IPS DF 6.9 (cell line): ENCODE data around the gene MGARP.

Experiments
- DNase-seq: peaks from one replicate; pipeline ENCODE4 v3.0.0-alpha.2; 2013; ENCODE audit warnings: low read depth, low spot score
- H3K27ac ChIP-seq: one replicate; pipeline ENCODE4 v1.5.1; 2013; ENCODE audit warnings: low read length, control low read depth
- H3K27me3 ChIP-seq: 2 replicates; pipeline ENCODE4 v1.6.1; 2013; ENCODE audit warnings: mild to moderate bottlenecking, low read length; ENCODE audit not compliant: control insufficient read depth, insufficient read depth
- H3K36me3 ChIP-seq: 2 replicates; pipeline ENCODE4 v1.6.1; 2013; ENCODE audit warnings: low read length; ENCODE audit not compliant: control insufficient read depth, insufficient read depth
- H3K4me1 ChIP-seq: 2 replicates; pipeline ENCODE4 v1.6.1; 2013; ENCODE audit warnings: low read length; ENCODE audit not compliant: control insufficient read depth, insufficient read depth
- H3K4me3 ChIP-seq: 2 replicates; pipeline ENCODE4 v1.5.1; 2013; ENCODE audit warnings: mild to moderate bottlenecking, low read length
- H3K9me3 ChIP-seq: 2 replicates; pipeline ENCODE4 v1.6.1; 2013; ENCODE audit warnings: low read length, inconsistent platforms; ENCODE audit not compliant: control insufficient read depth, insufficient read depth
- WGBS: extraction: QIAGEN DNeasy Blood & Tissue Kit; methylation state at CpG from one replicate; pipeline ENCODE4 v1.1.7; 2013; ENCODE audit warnings: mixed read lengths, missing lambda C conversion rate; ENCODE audit not compliant: insufficient read length, insufficient coverage; 5-methylcytosine and 5-hydroxymethylcytosine counted together

MGARP gene

DNA sequence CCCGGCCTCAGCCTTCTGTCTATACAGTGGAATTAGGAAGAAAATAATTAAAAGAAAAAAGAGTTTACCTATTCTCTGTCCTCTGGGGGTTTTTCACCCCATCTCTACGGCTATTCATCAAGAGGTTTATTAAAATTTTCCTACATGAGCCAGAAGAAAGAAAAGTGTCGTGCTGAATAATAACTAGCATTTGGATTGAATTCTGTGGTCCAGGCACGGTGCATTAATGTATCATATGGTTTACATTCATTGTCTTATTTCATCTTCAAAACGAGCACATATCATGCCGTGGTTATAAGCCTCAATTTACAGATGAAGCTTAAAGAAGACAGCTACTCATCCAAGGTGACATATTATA, 15.9 kb upstream of the MGARP start:
- Histone ChIP-seq H3K27me3 (no peaks in the 10 kb centered on the region), H3K4me3 (no peak overlapping the region), H3K9me3 (no peaks in the 10 kb centered on the region), H3K4me1 (no peaks in the 10 kb centered on the region), H3K27ac (no peak overlapping the region), H3K36me3 (no peaks in the 10 kb centered on the region)
- WGBS: no CpG with 5 or more reads among the region's 6 CpGs
- no peak for DNase-seq

DNA sequence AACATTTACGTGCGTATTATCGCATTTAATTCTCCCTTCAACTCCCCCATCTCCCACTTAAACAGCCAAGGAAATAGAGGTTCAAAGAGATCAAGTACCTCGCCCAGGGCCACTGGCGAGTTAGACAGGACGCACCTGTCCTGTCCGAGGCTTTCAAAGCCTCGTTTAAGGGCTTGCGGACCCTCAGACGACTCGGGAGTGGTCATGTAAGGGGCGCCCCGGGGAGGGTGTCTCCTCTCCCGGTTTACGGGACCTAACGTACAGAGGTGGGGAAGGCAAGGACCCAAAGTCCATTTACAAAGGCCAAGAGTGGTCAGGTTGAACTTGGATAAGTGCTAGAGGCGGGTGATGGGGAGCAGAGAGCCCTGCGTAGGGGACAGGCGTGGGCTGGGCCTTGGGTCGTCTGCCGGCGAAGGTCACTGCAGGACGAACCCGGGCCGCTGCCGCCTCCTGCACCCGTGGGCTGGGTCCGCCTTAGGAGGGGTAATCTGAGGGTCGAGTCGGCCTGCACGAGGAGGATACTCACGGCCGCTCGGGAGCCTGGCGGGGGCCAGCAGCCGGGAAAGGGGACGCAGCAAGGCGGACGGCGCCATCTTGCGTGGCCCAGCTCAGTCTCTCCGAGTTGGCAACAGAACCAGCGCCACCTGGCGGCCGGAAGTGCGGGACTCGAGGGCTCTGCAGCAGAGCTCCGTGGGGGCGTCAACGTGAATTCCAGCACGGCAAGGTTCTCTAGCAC, 15.3 kb upstream of the MGARP start:
- Histone ChIP-seq H3K4me1 (no peaks in the 10 kb centered on the region), H3K27ac (no peak overlapping the region), H3K27me3 (no peaks in the 10 kb centered on the region), H3K4me3 (peak overlapping the region; percentile 92), H3K9me3 (no peaks in the 10 kb centered on the region), H3K36me3 (no peaks in the 10 kb centered on the region)
- WGBS: no CpG with 5 or more reads among the region's 51 CpGs
- peak; percentile 91 for DNase-seq

DNA sequence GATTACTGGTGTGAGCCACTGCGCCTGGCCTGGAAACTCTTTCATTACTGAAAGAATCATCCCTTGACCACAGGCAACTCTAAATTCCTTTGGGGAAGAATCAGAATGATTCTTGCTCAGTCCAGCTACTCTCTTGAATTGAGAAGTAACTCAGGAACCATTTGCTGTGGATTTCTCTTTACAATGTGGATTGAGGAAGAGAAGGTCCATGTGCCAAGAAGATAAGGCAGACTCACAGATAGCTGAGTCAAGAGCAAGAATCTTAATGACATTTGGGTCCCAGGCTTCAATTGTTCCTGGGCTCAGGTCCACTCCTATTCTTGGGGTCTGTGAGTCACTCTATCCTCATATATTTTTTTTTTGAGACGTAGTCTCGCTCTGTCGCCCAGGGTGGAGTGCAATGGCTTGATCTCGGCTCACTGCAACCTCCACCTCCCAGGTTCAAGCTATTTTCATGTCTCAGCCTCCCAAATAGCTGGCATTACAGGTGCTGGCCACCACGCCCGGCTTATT, 6.2 kb upstream of the MGARP start:
- Histone ChIP-seq H3K9me3 (no peaks in the 10 kb centered on the region), H3K27me3 (no peaks in the 10 kb centered on the region), H3K36me3 (no peaks in the 10 kb centered on the region), H3K27ac (no peak overlapping the region), H3K4me3 (no peak overlapping the region), H3K4me1 (no peaks in the 10 kb centered on the region)
- WGBS: no CpG with 5 or more reads among the region's 7 CpGs
- DNase-seq: no peak

DNA sequence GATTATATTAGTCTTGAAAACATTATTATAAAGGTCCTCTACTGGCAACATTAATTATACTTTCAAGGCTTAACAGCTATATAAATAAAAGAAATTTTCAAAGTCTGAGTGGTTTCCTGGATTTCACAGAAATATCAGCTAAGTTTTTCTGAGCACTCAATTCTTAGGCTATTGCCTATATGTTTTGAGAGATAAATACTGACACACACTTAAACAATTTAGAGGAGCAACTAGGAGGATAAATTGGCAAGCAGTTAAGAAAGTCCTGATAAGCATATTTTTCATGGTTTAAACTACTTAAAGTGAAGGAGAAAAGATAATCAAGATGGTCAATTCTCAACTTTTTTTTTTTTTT, 2.7 kb upstream of the MGARP start:
- peaks cover 14% of the 10 kb centered on the region for H3K27me3 ChIP-seq
- H3K4me1 ChIP-seq: no peaks in the 10 kb centered on the region
- H3K27ac ChIP-seq: no peak overlapping the region
- no peaks in the 10 kb centered on the region for H3K9me3 ChIP-seq
- H3K36me3 ChIP-seq: no peaks in the 10 kb centered on the region
- no peak overlapping the region for H3K4me3 ChIP-seq
- no peak for DNase-seq

DNA sequence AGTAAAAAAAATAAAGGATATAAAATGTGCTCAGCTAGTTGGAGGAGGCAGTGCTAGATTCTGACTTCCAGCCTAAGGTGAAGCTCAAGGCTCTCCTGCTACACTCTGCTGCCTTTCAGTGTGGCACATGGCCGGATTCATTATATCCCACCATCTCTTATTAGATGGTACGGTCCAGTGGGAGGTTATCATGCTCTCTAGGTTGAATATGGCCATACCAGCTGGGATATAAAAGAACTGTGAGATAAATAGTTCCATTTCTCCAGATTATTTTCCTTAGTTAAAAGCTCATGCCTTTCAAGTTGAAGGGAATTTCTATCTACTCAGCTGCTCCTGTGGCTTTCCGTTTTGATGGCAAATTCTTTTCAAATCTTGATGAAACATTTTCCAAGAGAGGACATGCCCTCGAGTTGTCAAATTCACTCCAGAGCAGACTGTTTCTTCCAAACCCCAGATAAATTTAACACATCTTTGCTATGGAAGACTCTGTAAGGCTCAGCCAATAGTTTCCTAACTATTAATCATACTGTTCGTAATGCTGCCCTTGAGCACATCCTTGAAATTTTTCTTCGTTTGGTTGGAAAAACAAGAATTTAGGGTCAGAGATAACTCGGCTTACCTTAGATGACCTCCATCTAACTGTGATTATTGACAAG, 2.2 kb upstream of the MGARP start:
- H3K4me1 ChIP-seq: no peaks in the 10 kb centered on the region
- DNase-seq: no peak
- no peaks in the 10 kb centered on the region for H3K36me3 ChIP-seq
- WGBS: no CpG with 5 or more reads among the region's 7 CpGs
- peaks cover 14% of the 10 kb centered on the region for H3K27me3 ChIP-seq
- no peak overlapping the region for H3K27ac ChIP-seq
- no peak overlapping the region for H3K4me3 ChIP-seq
- H3K9me3 ChIP-seq: no peaks in the 10 kb centered on the region

DNA sequence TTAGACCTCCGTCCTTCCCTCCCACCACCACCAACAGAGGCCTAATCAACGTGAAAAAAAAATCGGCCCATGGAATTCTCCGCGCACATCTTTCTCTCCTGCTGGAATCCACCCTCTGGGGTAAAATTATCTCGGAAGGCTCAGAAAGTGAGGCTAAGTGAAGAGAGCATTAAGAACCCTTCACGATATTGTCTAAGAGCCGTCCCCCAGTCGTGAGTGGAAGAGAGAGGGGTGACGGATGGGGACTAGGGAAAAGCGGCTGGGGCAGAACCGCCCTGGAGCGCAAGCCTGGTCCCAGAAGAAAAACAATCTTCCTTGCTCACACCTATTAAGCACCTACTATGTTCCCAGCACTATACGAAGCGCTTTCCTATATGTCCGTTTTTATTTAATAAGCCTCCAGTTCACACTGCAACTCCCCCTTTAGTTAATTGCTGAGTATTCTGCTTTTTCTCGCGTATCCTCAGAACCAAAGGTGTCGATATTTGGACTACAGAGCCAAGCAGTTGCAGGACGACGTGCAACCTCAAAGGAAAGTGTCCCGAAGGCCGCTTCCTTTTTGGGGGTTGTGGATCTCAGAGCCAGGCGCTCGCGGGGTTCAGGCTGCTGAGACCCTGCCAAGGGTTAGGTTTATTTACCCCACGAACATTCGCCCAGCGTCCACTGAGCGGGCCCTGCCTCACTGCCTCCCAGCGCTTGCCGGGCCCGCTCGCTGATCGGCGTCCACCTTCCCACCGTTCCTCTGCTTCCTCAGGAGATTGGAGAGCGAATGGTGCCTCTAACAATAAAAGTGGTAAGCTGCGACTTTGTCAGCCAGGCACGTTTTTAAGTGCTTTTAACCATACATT, 889 bp downstream of the MGARP start:
- Histone ChIP-seq H3K27ac (no peak overlapping the region), H3K27me3 (peaks cover 14% of the 10 kb centered on the region), H3K36me3 (no peaks in the 10 kb centered on the region), H3K4me1 (no peaks in the 10 kb centered on the region), H3K4me3 (peak overlapping the region; percentile 40; the same call in 1 of the 2 replicates), H3K9me3 (no peaks in the 10 kb centered on the region)
- no peak for DNase-seq
- no CpG with 5 or more reads among the region's 40 CpGs for WGBS

DNA sequence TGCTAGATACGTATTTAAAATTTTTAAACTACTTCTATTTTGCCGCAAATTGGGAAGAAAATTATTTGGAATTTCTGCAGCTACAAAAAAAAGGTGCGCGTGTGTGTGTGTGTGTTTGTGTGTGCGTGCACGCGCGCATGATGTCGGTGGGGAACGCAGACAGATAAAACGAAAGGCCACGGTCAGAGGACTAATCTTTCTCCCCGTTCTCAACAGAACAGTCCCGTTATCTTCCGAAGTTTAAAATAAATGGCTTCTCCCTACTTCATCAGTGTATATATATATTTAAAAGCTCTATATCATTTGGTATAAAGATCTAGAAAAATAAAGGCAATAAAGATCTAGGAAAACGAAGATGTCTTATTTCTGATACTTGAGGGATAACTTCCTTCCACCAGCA, 1.5 kb downstream of the MGARP start:
- Histone ChIP-seq H3K27me3 (peaks cover 14% of the 10 kb centered on the region), H3K4me1 (no peaks in the 10 kb centered on the region), H3K9me3 (no peaks in the 10 kb centered on the region), H3K36me3 (no peaks in the 10 kb centered on the region), H3K27ac (no peak overlapping the region), H3K4me3 (no peak overlapping the region)
- WGBS: no CpG with 5 or more reads among the region's 16 CpGs
- DNase-seq: no peak

DNA sequence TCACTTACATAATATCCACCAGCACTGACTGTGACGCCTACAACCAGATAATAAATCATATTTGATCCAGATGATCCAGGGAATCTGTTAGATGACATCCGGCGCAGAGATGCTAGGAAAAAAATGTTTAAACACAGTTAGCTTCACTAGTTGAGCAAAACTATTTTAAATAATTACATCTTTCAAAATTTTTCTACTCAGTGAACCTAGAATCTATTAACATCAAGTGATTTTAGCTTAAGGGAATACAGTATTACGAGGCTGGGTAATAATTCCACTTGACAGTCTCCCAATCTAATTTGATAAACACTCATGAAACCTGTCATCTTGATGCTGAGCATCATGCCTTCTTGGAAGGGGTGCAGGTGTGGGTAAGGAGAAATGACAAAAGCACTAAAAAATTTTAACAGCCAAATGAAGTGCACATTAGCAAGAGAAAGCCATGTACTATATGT, 4.7 kb downstream of the MGARP start:
- Histone ChIP-seq H3K27ac (no peak overlapping the region), H3K4me1 (no peaks in the 10 kb centered on the region), H3K27me3 (peaks cover 14% of the 10 kb centered on the region), H3K9me3 (no peaks in the 10 kb centered on the region), H3K36me3 (no peaks in the 10 kb centered on the region), H3K4me3 (no peak overlapping the region)
- no peak for DNase-seq
- no CpG with 5 or more reads among the region's 4 CpGs for WGBS

DNA sequence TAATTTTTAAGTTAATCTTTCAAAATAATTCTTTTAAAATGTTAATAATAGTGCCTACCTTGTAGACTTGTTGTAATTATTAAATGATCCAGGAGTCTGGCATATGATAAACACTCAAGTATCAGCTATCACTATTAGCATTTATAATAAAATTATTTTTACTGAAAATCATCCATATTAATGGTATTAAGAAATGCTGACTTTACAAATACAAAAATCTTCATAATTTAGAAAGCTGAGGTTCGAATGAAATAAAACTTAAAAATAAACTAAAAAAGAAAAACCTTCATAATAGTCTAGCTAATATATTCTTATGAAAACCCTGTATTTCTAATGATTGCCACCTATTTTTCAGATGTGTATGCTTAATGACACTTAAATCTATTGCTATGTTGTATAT, 5.2 kb downstream of the MGARP start:
- H3K9me3 ChIP-seq: no peaks in the 10 kb centered on the region
- no peak overlapping the region for H3K27ac ChIP-seq
- no peaks in the 10 kb centered on the region for H3K36me3 ChIP-seq
- no peak for DNase-seq
- no peaks in the 10 kb centered on the region for H3K4me1 ChIP-seq
- H3K4me3 ChIP-seq: no peak overlapping the region
- WGBS: no CpG with 5 or more reads among the region's 1 CpG
- H3K27me3 ChIP-seq: peaks cover 14% of the 10 kb centered on the region

DNA sequence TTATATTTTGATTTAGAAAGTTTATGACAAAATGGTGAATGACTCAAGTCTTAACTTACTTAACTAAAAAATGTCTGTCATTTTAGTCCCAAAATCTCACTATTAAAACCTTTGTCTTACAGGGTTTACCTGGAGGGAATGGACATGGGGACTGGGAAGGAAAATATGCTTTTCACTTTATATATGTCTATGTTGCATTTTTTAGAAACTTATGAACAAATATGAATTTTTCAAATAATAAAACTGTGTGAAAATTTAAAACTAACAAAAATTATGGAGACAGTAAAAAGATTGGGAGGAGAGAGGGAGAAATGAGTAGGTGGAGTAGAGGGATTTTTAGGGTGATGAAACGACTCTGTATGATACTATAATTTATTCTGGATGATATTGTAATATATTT, 6.2 kb downstream of the MGARP start:
- no peaks in the 10 kb centered on the region for H3K36me3 ChIP-seq
- WGBS: 100% methylated on average over 1 of the region's 1 CpG
- no peak overlapping the region for H3K4me3 ChIP-seq
- H3K9me3 ChIP-seq: no peaks in the 10 kb centered on the region
- no peak for DNase-seq
- peaks cover 4% of the 10 kb centered on the region for H3K27me3 ChIP-seq
- no peaks in the 10 kb centered on the region for H3K4me1 ChIP-seq
- H3K27ac ChIP-seq: no peak overlapping the region
